ENCODE data around the gene IFTAP.

The IFTAP gene

GRCh38 chr11:36600180-36600579 is 5.9 kb downstream of the IFTAP start:
- no peak for DNase-seq

- no peak for DNase-seq
These were observed 6.9 kb downstream of the IFTAP start for GRCh38 chr11:36601155-36601554.

DNA sequence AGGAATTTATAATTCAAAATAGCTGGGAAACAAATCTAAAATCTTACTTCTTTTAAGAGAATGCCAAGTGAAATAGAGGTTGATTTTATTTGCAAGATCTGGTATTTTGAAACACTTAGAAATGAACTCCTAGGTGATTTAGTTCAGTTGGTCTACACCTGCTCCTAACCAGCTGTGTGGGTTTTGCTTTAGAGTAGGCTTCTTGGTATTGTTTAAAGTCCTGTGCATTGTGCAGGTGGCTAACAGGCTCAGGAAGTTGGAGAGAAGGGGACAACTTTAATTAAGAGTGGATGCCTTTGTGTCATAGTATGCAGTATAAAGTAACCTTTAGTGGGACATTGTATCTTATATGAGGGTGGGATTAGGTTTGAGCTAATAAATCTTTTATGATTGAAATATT is 7.8 kb downstream of the IFTAP start:
- no peak for DNase-seq

- DNase-seq, result no peak
These were observed 11.2 kb downstream of the IFTAP start for GRCh38 chr11:36605221-36606216.

DNA sequence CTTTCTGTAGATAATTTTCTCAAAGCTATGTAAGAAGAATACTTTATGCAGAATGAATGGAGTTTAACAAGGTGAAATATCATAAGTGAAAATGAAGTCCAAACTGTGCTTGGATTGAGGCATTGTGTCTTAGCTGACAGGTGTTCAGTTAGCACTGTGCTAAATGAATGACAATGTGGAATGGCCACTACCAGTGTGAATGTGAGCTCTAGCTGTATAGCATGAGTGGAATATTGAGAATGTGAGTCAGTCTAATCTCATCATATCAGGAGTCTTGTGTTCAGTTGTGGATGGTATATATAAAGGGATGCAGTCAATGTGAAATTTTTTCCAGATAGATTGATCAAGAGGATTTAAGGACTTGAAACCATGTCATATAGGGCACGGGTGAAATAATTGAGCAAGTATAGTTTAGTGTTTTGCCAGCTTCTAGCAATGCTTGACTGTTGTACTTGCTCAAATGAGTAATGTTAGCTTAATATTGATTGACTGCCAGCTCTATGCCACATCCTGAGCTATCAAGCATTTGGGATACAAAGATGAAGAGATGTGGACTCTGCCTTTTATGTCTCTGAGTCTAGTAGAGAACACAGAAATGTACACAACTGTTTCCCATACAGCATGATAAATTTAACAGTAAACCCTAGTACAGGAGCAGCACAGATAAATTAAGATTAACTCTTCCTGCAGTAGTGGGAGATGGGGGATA is 14.3 kb downstream of the IFTAP start:
- DNase-seq, result no peak

GRCh38 chr11:36609383-36609782 is 15.1 kb downstream of the IFTAP start:
- DNase-seq, result no peak

DNA sequence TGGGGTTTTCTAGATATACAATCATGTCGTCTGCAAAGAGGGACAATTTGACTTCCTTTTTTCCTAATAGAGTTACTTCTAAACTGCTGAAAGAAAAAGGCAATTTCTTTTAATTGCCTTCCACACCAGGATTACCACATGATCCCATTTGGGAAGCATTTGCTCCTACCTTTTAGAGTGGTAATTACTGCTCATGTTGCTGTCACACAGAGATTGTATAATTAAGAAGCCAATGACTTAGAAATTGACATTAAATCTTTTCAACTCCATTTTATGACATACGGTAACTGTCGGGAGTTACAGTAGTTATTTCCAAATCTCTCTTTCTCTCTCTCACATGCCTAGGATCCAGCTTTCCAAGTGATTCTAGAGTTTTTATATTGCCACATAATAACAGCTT is 21.5 kb downstream of the IFTAP start:
- no peak for DNase-seq

DNA sequence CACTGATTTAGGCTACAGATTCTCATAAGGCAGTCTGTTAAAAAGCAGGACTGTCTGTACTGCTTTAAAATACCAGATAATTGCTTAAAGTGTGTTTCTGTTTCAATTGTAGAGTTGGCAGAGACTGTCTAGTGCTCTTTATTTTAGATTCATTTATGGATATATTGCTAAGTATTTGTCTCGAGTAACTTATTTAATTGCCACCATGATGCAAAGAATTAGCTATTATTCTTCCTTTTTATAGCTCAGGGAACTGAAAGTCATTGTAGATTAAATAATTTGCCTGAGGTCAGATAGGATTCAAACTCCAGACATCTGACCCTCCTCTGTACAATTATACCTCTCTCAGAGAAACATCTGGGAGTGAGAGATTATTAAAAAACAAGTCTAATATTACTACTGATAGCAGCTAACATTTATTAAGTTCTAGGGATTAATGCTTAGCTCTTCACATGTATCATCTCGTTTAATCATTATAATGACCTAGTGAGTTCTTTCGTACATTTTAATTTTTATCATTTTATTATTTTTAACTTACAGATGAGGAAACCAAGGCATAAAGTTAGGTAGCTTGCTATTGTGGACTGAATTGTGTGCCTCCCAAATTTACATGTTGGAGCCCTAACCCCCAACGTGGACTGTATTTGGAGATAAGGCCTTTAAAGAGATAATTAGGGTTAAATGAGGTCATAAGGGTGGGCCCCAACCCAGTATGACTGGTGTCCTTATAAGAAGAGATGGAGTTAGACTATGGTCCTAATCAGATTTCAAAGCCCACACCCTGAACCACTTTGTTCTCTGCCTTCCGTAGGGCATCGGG is 23.5 kb downstream of the IFTAP start:
- DNase-seq, result no peak

DNA sequence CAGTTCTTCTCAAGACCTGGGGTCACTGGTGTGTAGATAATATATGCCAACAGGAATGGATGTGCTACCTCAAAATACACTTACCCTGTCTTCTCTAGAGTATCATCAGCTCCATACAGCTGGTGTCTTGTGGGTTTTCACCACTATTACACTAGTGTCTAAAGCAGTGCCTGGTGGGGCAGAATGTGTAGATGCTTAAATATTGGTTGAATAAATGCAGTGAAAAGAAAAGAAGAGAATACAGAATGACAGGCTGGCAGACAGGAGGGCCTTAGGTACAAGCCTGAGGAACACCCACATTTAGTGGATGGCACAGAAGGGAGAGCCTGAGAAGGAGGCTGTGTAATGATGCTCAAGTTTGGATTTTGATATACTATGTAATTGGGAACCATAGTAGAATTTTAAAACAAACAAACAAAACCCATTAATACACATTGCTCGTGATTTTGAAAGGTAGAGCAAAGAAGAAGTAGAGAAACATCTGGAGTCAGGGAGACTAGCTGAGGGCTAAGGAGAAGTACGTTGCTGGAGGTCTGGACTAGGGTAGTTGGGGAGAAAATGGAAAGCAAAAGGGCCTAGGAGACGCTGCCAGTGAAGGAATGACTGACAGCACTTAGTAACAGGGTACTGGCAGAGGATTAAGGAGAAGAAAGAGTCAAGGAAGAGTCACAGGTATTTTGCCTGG is 24.2 kb downstream of the IFTAP start:
- DNase-seq, result no peak

DNA sequence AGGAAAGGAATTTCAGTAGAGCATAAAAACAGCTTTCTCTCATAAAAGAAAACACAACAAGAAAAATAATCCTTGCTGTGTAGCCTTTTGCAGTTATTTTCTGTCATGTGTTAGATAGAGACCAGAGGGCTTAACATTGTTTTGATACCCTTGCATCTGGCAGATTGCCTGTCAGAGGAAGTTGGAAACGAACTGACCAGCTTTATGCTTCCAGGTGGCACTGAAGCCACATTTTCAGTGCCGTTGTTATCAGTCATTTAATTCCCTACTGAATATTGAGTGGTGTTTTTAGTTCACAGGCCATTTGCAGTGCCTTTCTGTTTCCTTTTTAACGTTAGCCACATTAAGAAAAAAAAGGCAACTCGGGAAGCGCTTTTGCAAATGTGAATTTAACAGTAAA is 25.2 kb downstream of the IFTAP start:
- DNase-seq, result no peak

DNA sequence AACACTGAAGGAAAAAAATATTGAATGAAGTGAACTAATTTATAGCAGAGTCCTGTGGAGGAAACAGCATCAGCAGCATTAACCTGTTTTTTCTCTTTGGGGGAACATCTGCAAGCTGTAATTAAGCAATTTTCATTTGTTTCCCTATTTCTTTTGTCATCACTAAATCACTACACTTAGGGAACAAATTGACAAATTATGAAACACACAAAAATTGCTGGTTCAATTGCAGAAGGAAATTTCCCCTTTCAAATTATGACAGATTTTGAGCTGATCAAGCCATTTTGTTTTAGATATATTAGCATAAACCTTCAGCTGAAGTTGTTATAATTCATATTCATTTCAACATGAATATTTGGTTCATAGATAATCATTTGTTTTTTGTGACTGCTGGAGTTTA is 25.9 kb downstream of the IFTAP start:
- no peak for DNase-seq

DNA sequence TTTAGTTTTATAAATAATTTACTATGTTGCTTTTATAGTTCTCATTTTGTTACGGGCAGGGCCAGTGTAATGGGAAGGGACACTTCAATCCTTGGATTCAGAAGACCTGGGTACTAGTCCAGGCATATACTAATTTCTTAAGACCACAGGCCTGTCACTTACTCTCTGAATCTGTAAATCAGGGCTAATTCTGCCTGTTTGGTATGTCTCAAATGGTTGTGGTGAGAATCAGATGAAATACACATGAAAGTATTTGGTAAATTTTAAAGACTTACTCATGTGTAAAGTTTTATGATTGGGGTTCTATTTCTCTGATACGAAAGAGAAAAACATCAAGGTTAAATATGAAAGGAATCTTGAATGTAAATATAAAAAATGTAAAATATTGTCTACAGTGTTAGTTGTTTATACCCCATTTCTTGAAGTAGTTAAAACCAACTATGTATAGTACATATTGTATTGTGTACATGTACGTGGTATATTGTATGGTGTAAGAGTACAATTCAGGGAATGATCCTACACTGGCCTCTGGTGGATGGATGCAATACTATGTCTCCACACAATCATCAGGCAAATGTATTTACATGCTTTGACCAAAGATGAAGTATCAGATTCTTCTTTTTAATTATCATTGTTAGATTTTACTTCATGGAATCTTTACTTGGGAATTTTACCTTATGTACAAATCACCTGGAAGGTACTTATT is 28.3 kb downstream of the IFTAP start:
- DNase-seq, result no peak

- DNase-seq, result no peak
These were observed 29.2 kb downstream of the IFTAP start for GRCh38 chr11:36623494-36623893.

DNA sequence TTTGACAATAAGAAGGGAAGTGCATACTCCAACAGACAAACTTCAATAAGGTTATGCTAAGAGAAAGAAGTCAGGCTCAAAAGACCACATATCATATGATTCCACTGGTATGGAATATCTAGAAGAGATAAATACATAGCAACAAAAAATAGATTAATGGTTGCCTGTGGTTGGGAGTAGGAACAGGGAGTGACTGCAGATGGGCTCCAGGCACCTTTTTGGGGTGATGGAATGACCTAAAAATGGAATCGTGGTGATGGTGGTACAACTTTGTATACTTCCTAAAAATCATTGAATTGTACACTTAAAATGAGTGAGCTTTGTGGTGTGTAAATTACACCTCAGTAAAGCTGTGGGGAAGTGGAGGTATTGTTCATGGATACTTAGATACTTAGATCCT is 32.7 kb downstream of the IFTAP start:
- no peak for DNase-seq

DNA sequence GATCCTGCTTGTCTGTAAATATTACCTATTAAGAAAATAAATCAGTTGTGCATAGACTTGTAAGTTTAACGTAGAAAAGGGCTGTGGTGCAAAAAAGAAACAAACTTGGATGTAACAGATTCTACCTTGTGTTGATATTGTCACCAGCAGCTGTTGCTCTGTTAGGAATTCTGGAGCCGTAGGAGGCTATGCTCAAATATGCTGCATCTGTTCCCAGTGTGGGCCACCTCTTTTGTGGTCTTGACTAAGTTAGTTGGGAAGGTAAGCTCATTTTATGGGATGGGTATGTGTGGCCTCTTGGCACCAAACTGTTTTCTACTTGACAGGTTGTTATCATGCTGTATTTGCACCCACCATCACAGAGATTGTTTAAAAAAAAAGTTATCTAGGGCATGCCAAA is 33.2 kb downstream of the IFTAP start:
- DNase-seq, result no peak

DNA sequence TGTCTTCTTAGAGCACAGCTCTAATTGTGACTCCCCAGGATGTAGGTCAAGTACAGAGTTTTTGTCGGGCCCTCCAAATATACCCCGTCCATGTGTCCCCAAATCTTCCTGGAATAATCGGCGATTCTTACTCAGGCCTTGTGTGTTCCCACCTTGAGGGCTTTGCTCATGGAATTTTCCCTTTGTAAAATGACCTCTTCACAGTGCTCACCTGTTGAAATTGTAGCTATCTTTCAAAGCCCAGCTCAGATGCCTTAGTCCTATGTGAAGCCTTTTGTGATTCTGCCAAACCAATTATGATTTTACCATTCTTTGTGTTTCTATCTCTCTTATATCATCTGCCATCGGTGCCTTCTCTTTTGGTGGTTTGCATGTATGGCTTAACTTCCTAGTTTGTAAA is 33.8 kb downstream of the IFTAP start:
- no peak for DNase-seq

DNA sequence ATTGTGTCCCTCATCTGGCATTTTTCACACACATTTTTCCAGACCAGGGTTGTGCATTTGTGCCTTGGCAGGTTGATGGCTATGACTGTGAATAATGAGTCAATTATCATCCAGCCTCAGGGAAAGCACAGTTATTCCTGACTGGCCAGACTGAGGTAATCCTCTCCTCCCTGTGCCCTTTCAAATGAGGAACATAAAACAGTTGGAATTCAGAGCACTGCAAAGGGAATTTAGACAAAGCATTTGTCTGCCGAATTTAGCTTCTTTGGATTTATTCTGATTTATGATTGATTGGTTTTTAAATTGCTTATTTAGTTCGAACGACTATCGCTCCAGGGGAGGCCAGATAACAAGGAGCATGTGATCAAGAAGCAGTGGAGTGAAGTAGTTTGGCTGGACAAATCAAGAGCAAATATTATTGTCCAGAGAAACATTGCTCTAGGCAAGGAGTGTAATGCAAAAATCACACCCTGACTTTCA is 34.5 kb downstream of the IFTAP start:
- no peak for DNase-seq

- DNase-seq, result no peak
These were observed 37.5 kb downstream of the IFTAP start for GRCh38 chr11:36631774-36632173.

- no peak for DNase-seq
These were observed 41.0 kb downstream of the IFTAP start for GRCh38 chr11:36635066-36635862.

DNA sequence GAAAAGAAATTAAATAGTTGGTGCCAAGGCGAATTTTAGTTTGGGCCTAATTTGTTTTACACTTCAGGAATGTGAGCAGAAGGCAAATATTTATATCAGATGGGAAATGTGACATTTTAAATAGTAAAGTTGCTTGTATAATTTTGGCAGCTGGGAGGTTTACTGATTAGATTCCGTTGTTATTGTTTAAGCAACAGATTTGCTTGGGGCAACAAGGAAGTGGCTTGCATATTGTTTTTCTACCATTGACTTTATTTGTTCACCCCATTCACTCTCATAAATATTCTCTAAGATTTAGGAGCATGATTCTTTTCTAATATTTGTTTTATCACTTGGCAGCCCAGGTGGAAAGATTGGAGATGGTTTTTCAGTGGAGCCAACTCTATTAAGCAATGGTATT is 44.3 kb downstream of the IFTAP start:
- no peak for DNase-seq
